ENCODE data around the gene NDRG3. TPM values are rescaled to one million over a fixed set of nuclear protein-coding genes. Genes with fewer than 3 reads are reported as not detected.

The NDRG3 gene
- 15.4 TPM for total RNA-seq

DNA sequence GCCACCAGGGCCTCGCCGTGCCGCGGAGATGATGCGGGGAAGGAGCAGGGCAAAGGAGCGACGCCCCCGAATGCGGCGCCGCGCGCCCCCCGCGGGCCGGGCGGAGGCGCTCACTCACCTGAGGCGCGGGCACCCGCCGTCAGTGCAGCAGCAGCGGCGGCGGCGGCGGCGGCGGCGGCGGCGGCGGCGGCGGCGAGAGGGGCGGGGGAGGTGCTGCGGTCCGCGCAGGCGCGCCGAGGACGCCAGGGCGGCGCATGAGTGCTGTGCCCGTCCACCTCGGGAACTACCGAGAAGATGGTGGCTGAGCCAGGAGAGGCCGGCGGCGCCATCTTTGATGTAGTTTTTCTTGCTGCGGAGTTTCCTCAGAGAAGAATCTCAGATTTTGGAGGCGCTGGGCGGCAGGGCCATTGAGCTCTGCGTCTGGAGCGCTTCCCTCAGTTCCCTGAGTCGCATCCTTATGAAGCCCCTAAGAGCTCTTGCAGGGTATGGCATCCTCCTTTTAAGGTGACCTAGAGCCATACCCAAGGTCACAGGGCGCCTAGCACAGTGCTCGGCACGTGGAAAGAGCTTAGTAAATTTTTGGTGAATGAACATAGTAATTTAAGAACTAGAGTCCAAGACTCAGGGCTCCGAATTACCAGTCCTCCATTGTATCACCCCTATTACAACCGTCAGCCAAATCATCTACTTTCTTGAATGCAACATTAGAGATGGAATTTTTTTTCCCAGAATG lies at the start of gene NDRG3:
Gene NDRG3, minus strand, starts transcription at position 164 of the 733 bp plus-strand sequence. CDS start 24,355 bp downstream, outside the sequence.
- DNase-seq = peak; percentile 92

DNA sequence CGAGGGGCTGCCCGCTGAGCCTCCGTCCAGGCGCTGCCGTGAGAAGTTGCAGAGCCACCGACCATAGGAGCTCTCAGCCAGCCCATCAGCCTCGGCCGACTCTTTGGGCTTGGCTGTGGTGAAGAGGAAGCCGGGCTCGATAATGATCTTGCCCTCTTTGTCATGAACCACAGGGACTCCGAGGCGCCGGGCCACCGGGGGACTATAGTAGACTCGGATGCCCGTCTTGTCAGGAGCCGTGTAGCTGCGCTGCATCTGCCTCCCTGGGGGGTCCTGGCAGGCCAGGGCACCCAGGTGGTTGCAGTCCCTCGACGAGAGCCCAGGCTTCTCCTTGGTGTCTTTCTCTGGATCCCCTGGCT lies 48.2 kb upstream of the NDRG3 start:
- DNase-seq = no peak

DNA sequence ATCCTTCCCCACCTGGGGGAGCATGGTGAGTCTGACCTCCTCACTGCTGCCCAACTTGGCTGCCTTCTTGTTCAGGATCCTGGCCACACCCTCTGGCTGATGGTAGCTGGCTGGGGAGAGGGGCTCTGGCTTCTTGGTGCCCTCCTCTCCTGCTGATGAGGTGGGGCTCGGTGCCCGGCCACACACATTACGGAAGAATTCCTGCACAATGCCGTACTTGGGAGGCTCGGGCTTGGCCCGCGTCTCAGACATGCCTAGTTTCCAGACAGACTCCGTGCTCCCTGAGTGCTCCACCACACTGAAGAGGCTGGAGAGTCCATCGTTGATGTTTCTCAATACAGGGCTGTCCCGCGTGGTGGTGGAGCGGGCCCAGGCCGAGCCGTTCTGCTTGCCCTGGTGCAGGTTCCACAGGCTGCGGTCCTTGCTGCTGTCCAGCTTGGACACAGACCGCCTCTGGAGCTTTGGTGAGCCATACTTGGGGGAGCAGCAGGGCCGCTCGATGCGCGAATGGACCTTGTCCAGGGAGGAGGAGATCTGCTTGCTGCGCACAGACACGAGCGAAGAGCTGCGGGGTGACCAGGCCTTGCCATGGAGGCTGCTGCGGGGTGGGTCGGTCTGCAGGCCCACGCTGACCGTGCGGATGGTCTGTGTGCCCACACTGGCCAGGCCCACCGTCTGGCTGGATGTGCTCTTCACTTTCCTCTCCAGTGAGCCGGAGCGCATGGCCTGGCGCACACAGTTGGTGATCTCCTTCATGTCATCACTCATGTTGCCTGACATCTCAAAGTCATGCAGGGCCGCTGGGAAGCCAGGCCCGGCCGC lies 47.6 kb upstream of the NDRG3 start:
- no peak for DNase-seq

DNA sequence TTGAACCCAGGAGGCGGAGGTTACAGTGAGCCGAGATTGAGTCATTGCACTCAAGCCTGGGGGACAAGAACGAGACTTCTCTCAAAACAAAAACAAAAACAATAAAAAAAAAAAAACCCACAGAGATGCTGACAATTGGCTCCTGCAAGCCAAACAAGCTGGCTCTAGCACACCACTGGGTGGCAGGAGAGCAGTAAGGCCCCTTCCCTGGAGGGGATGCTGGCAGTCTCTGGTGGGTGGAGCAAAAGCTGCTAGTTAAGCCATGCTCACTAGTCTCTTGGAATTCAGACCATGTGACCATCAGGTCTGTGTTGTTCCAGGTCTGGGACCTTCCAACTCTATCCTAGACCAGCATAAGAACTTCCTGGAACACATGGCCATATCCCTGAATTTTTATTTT lies 46.5 kb upstream of the NDRG3 start:
- no peak for DNase-seq

DNA sequence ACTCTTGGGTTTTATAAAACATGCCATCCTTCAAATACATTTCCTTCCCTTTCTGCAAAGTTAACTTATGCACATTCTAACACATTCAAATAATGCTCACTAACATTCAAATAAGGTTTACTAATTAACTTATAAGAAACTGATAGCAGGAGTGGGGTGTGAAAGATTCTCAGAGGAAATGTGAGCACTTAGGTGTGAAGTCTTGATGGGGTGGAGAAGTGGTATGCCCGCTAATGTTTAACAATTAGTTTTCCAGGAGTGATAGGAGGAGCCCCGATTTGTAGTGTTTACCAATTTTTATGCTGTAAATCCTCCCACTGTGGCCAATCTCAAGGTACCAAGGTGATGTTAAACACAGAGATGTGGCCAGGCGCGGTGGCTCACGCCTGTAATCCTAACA lies 46.0 kb upstream of the NDRG3 start:
- DNase-seq = no peak

DNA sequence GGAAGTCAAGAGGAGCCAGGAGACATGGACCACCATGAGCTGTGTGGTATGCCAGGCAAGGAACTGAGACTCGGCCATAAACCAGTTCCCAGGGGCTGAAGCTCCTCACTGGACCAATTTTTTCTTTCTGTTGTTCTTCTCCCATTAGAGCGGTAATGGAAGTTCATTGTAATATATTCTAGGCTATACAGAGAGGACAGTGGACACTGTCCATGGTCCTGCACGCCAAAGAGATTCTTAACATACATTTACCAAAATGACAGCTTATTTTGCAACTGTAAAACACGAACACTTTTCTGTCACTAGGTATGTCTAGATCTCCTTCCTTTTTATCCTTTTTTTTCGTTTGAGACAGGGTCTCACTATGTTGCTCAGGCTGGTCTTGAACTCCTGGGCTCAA lies 40.8 kb upstream of the NDRG3 start:
- DNase-seq = no peak

DNA sequence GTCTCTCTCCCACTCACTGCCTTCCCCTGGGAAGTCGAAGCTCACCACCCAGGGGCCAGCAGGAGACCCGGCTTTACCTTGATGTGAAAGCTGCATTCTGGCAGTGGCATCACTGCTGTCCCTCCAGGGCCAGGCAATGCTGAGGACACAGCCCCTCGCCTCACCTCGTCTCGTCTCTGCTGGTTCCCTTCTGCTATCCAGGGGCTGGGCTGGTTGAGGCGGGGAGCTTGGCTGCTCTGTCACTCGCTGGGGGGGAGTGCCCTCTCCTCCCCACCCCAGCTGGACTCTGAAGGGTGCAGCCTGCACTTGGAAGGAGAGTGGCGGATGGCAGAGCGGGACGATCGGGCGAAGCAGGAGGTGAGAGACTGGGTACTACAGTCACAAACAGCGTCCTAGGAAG lies 40.4 kb upstream of the NDRG3 start:
- DNase-seq = no peak

DNA sequence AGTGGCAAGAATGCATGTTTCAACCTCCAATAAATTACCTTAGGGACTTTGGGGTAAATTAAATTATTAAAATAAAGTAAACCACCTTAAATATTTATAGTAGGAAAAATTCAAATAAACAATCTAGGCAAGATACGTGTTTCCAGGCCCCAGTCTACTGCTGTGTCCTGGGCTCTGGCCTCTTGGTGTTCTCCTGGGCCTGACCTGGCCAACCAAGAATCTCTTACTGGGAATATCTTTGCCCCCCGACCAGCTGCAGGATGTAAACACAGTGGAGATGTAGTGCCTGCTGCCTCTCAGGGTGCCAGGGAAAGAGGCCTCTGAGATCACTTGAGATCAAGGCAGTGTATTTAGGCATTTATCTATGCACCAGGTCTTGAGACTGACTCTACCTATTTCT lies 39.4 kb upstream of the NDRG3 start:
- no peak for DNase-seq

DNA sequence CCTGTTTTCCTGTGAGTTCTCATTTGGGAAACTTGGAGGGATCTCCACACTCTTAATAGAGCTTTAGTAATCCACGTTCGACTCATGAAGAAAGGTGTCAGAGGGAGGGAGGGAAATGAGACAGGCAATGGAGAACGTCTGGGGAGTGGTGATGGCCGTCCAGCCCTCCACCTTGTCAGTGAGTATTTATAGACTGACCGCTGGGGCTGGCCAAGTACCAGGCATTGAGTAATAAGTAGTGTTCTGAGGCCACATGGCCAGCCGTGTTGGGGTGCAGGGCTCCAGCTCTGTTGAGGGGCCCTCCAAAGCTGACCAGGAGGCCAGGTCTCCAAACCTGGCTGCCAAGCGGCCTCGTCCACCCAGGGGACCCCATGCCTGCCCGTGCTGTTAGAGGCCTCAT lies 39.0 kb upstream of the NDRG3 start:
- DNase-seq = no peak

DNA sequence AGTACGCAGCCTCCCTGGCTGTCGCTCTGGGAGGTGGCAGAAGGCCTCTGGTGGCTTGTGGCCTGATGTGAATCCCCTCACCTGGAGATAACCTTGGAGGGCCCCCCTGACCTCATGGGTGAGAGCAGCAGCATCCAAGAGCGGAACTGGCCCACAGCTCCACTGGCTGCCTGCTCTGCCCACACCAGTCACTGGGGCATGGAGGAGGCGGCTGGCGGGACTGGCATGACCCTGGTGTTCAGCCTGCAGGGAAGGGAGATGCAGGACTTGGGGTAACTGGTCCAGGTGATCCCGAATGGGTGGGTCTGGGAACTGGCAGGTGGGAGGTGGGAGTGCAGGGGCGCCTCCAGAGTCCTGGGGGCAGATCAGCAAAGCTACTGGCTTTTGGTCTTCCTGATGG lies 38.2 kb upstream of the NDRG3 start:
- DNase-seq = no peak

DNA sequence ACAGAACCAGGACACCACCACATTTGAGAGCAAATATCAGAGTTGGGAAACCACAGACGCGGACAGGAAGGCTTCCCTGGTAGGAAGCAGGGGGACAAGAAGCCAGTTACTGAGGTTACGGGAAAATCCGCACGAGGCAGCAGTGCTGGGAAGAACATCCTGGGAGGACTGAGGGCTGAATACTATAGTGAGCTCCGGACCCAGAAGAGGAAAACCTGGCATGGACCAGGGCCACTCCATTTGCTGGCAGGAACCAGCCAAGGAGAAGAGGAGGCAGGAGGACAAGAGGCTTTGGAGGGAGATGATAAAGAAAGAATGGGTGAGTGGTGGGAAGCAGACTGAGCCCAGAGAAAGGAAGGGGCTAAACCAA lies 33.8 kb upstream of the NDRG3 start:
- DNase-seq = no peak

DNA sequence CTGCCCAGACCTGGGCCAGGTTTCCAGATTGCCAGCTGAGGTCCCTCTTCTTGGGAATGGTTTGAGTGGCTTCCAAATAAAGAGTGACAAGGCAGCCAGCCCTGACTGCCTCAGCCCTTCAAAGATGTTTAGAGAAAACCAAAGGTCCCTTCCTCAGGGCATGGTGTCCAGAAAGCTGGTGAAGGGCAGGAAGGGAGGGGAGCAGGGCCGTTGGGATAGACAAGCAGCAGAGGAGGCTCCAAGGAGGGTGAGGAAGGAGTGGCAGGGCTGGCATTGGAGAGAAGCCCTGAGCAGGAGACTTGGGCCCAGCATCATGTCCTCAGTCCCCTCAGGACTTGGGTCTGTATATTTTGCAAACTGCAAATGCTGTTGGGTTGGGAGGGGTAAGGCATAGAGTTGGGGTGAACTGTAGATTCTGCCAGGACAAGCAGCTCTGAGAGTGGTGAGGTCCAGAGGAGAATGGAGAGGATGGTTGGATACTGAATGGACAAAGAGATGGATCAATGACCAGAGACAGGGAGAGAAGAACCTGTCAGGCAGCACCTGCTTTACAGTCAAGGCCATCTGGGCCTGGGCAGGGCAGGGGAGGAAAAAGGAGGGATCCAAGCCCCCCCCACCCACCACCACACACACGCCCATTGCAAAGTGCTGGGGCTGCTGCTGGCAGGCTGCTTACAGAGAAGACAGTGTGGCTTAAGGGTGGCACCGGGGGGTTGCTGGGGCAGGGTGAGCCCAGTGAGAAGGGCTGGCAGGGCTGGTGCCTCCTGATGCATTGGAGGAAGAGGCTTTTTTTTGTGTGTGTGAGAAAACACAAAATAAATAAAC lies 33.2 kb upstream of the NDRG3 start:
- no peak for DNase-seq

DNA sequence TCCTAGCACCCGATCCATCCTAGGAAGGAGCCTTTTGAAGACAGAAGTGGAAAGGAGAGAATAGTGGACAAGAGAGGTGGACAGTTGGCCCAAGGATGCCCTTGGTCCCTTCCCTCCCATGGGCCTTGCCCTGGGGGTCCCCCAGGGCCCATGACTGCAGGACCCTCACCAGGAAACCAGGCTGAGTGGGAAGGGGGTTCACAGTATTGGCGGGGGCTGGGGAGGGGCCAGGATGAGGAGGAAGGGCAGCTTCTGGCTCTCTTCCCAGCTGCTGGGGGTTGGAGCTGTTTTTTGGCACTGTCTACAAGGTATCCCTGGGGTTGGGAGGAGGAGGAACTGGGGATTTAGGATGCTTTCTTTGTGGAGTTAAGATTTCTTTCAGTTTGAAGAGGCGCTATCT lies 31.7 kb upstream of the NDRG3 start:
- no peak for DNase-seq

DNA sequence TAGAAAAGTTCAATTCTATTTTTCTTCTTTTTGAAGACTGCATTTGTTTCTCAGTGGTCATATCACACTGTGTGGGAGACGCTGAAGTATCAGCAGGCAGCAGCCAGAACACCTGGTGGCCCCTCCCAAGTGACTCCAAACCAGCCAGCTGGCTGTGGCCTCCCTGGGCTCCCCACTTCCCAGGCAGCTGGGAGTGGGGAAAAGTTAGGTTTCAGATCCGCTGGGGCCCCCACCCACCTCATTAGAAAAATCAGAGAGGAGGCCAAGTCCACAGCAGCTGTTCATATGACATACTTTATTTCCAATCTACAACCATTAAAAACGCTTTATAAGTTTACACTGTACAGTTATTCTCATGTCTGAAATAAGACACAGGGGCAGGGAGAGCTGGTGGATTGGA lies 31.3 kb upstream of the NDRG3 start:
- DNase-seq = peak; percentile 14

DNA sequence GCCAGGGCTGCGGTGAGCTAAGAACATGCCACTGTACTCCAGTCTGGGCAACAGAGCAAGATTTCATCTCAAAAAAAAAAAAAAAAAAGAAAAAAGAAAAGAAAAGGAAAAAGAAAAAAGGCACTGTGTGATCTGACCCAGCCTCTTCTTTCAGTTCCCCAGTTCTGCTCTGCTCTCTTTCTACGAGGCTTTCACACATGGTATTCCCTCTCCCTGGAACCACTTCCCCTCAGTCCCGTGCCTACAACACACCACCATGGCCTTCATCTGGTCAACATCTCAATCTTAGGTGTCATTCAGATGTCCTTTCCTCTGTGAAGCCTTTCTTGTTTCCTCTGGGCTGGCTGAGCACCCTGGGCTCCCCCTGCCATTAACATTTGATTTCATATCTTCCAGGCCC lies 29.9 kb upstream of the NDRG3 start:
- DNase-seq = no peak

DNA sequence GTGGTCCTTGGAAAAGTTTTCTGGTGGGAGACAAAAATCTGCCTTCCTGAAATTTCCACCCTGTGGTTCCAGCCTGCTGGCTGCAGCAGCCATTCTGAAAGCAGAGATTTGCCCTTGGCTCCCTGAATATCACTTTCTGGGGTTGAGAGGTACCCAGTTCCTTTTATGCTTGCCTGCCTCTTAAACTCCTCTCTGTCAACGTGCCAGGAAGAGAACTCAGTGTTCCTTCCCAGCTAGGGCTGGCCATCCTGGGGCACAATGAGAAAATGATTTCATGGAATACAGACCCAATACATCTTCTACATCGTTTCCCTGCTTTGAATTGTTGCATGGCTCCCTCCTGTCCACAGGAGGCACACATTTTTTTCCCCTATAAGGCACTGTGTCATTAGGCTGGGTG lies 29.3 kb upstream of the NDRG3 start:
- no peak for DNase-seq

DNA sequence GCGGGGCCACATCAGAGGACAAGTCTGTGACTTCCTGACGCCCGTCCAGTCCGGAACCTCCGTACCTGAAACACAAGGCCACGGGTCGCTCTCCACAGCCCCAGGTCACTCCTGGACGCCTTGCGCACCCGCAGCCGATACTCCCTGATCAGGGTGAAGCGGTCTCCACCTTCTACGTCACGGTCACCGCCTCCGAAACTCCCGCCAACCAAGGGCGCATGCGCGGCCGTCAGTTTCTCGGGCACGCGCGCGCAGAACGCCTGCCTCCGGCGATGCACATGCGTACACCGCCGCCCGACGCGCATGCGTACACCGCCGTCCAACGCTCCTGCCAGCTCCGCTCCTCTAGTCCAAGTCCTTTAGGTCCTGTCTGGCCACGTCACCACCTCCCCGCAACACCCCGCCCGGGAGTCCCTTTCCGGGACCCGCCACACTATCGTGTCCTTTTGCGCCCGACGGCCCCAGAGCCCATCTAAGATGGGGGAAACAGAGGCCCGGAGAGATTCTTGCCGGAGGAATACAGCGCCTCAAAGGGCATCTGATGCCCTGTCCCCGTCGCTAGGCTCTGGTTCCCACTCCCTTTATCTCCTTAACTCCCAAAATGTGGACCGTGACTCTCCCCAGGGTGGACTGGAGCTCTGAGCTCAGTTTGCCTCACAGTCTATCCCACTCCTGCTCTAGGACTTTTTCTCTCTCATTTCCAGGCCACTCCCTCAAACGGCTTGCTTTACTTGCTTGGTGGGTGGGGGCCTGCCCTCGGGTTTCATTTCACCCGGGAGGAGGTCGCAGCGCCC lies 27.9 kb upstream of the NDRG3 start, which contains the start of gene DSN1:
Gene DSN1, minus strand, starts transcription at position 167 of the 794 bp plus-strand sequence. CDS start 2,305 bp downstream, outside the sequence.
- peak; percentile 96 for DNase-seq

DNA sequence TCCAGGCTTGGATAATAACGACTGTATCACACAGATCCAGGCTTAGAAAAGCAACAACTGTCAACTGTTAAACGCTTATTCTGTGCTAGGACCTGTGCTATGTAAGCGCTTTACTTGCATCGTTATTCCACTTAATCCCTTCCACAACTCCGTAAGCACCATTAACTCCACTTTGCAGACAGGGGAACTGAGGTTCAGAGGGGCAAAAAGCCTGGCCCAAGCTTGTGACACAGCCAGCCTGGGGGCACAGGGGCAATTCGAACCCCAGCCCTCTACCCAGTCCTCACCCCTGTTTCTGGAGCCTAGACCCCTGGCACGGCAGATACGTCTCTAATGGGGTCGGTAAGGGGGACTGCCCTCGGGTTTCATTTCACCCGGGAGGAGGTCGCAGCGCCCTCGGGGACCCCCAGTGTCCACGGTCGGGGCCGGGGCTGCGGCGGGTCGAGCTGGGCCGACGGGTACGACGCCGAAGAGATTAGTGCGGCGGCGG lies 27.3 kb upstream of the NDRG3 start:
- no peak for DNase-seq

DNA sequence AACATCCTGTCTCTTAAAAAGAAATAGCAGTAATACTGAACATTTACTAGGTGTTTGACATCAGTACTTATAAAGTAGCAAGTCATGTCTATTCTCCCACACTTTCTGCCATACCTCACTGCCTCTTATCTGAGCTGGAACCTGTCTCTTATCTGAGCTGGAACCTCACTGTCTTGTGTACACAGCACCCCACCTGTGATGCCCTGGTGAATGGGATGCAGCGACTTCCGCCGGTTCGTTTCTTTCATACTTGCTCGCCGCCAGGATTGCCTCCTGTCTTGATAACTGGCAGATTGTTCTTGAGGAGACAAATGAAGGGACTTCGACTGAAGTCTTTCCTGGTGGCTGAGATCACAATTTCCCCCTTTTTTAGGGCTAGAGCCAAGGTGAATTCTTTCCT lies 24.8 kb upstream of the NDRG3 start:
- no peak for DNase-seq

DNA sequence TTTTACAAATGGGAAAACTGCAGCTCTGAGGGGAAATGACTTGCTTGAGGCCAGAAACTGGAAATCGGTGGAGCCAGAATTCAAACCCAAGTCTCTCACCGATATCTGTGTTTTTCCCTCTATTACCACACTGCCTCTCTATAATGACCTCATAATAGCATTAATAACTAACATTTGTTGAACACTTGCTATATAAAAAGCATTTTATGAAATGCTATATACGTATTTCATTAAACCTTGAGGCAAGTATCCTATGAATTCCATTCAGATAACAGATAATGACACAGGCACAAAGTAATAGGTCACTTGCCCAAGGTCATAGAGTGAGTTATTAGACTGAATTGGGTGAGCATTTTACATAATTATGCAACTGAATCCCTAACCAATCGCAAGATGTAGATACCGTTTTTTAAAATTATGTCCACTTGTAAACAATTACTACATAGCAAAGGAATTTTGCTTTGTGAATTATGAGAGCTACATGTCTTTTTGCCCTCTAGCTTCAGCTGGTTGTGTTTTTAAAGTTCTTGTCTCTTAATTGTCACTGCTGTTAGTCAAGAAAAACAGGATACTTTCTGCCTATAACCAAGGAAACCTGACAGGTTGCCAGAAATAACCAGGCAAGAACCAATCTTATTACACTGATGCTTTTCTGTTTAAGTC lies 23.0 kb upstream of the NDRG3 start:
- DNase-seq = no peak

DNA sequence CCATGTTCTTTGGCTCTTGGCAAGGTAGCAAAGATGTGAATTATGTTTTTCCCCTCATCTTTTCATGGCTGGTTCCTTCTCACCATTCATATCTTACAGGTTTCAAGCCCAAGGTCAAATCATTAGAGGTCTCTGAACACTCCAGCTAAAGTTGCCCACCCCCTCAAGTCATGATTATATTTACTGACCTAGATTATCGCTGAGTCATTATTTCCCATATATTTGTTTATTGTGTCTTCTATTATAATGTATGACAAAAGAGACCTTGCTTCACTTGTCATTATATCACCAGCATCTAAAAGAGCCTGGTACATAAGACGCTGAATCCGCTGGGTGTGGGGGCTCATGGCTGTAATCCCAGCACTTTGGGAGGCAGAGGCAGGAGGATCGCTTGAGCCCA lies 15.2 kb upstream of the NDRG3 start:
- DNase-seq = no peak
